NCI-H526 (cell line): Measurements from ENCODE around the gene NMRAL1.
A peak's percentile ranks its signal among the peaks of the same experiment; 100 is the strongest.

ENCODE experiments used
- DNase-seq, 2 experiments: peaks; one replicate each; lab custom pipeline; 2025; lab: John Stamatoyannopoulos, UW

The NMRAL1 gene

GRCh38 chr16:4505356-4506147 lies 31.1 kb upstream of the NMRAL1 start:
- no peak for DNase-seq

- DNase-seq, result no peak
Observed at GRCh38 chr16:4501071-4501478, 26.6 kb upstream of the NMRAL1 start.

- no peak for DNase-seq
Observed at GRCh38 chr16:4500272-4500671, 25.8 kb upstream of the NMRAL1 start.

GRCh38 chr16:4499196-4499555 lies 24.8 kb upstream of the NMRAL1 start:
- no peak for DNase-seq

- no peak for DNase-seq
Observed at GRCh38 chr16:4498546-4499195, 24.2 kb upstream of the NMRAL1 start.

- DNase-seq, result no peak
Observed at GRCh38 chr16:4496305-4496704, 21.9 kb upstream of the NMRAL1 start.

GRCh38 chr16:4495766-4496165 lies 21.3 kb upstream of the NMRAL1 start:
- DNase-seq, result no peak

- no peak for DNase-seq
Observed at GRCh38 chr16:4494746-4495490, 20.5 kb upstream of the NMRAL1 start.

GRCh38 chr16:4491898-4492297 lies 17.5 kb upstream of the NMRAL1 start:
- DNase-seq, result no peak

GRCh38 chr16:4489030-4489429 lies 14.6 kb upstream of the NMRAL1 start:
- DNase-seq, result no peak

- DNase-seq, result no peak
Observed at GRCh38 chr16:4488499-4488967, 14.1 kb upstream of the NMRAL1 start.

GRCh38 chr16:4487955-4488498 lies 13.6 kb upstream of the NMRAL1 start:
- no peak for DNase-seq

- no peak for DNase-seq
Observed at GRCh38 chr16:4486126-4486893, 11.9 kb upstream of the NMRAL1 start.

GRCh38 chr16:4481963-4482362 lies 7.5 kb upstream of the NMRAL1 start:
- DNase-seq, result no peak

- DNase-seq, result no peak
Observed at GRCh38 chr16:4481526-4481925, 7.1 kb upstream of the NMRAL1 start.

GRCh38 chr16:4477966-4478365 lies 3.5 kb upstream of the NMRAL1 start:
- no peak for DNase-seq

- peak; percentile 64 to 92 for DNase-seq
Observed at GRCh38 chr16:4475880-4476788, 1.7 kb upstream of the NMRAL1 start, which contains the start of gene HMOX2. Gene HMOX2 (plus strand): TSS chr16:4476398. CDS start chr16:4505525, 29,127 bp downstream.

GRCh38 chr16:4472880-4473279 lies 1.5 kb downstream of the NMRAL1 start:
- DNase-seq, result no peak

GRCh38 chr16:4471869-4472268 lies 2.6 kb downstream of the NMRAL1 start:
- DNase-seq, result no peak

GRCh38 chr16:4468972-4469371 lies 5.5 kb downstream of the NMRAL1 start:
- no peak for DNase-seq

GRCh38 chr16:4467916-4468315 lies 6.5 kb downstream of the NMRAL1 start:
- no peak for DNase-seq
